Gastroesophageal sphincter (tissue), 4 donors: ENCODE results near the gene MBNL3. TPM values are rescaled to one million over a fixed set of nuclear protein-coding genes. Genes with fewer than 3 reads are reported as not detected.

Experiments
- ATAC-seq: fragments of 150-250 bp; one replicate; pipeline ENCODE4 v1.9.1; 2016; ENCODE audit warnings: mild to moderate bottlenecking, moderate library complexity
- H3K27ac ChIP-seq, 4 donors: fragments of 200-600 bp; sonication (generic) in 3 of 4; 1 replicate in 3 of 4; 2 replicates in 1 of 4; pipeline ENCODE4 v1.5.1; 2016 to 2019
- H3K27me3 ChIP-seq: fragments of 200-600 bp; sonication (generic); one replicate; pipeline ENCODE4 v1.5.1; 2019
- H3K36me3 ChIP-seq, 2 donors: fragments of 200-600 bp; sonication (generic); one replicate each; pipeline ENCODE4 v1.5.1; 2019; ENCODE audit warnings: control low read depth in 1 of 2
- H3K4me1 ChIP-seq, 3 donors: fragments of 200-600 bp; sonication (generic); 1 replicate in 2 of 3; 2 replicates in 1 of 3; pipeline ENCODE4 v1.5.1; 2016 to 2019; ENCODE audit warnings: control low read depth in 2 of 3
- H3K4me3 ChIP-seq, 2 donors: fragments of 200-600 bp; sonication (generic); one replicate each; pipeline ENCODE4 v1.5.1; 2019; ENCODE audit warnings: mild to moderate bottlenecking in 1 of 2, moderate library complexity in 1 of 2
- H3K9me3 ChIP-seq, 3 donors: fragments of 200-600 bp; sonication (generic); one replicate each; pipeline ENCODE4 v1.5.1; 2017 to 2019; ENCODE audit warnings: control low read depth in 2 of 3
- CTCF ChIP-seq, 4 experiments: fragments of 200-600 bp in 2 of 4; fragments of 450-650 bp in 2 of 4; sonication (generic) in 1 of 4; IDR thresholded peaks; one replicate each; pipeline ENCODE4 v1.5.1; 2017 to 2019; ENCODE audit warnings: antibody characterized with exemption in 4 of 4, mild to moderate bottlenecking in 2 of 4, moderate library complexity in 2 of 4
- EP300 ChIP-seq: sonication (generic); formaldehyde crosslinking; IDR thresholded peaks from one replicate; pipeline ENCODE4 v1.6.1; 2017; ENCODE audit warnings: antibody characterized with exemption, mild to moderate bottlenecking
- POLR2A ChIP-seq, 2 donors: fragments of 450-650 bp; IDR thresholded peaks; one replicate each; pipeline ENCODE4 v1.6.1; 2017; ENCODE audit warnings: antibody characterized with exemption in 2 of 2, mild to moderate bottlenecking in 2 of 2, moderate library complexity in 1 of 2
- POLR2AphosphoS5 ChIP-seq: sonication (generic); formaldehyde crosslinking; IDR thresholded peaks from one replicate; pipeline ENCODE4 v1.6.1; 2017; ENCODE audit warnings: antibody characterized with exemption
- whole genome bisulfite sequencing, 2 donors: methylation state at CpG; one replicate each; pipeline ENCODE4 v1.1.5; 2018; ENCODE audit warnings: low coverage in 1 of 2; 5-methylcytosine and 5-hydroxymethylcytosine counted together
- total RNA-seq, 4 donors: library from RNA; depleted of rRNA; stranded (reverse); fragments of >200 nt; gene quantifications; one replicate each; pipeline ENCODE4 v1.1.0, GENCODE V29; 2016

Gene MBNL3
- total RNA-seq, 4 donors from 2014 or later = 3.9 to 13.5 (median 5.5) TPM

GRCh38 chrX:132388371-132388770 lies 100.5 kb downstream of the MBNL3 start:
- H3K36me3 ChIP-seq = no peaks in the 10 kb centered on the region
- no peak overlapping the region for H3K4me3 ChIP-seq
- H3K9me3 ChIP-seq = no peaks in the 10 kb centered on the region
- no peak for ATAC-seq
- WGBS, 2 donors = 64 to 69% methylated on average over 2 of the region's 3 CpGs
- H3K27me3 ChIP-seq = no peaks in the 10 kb centered on the region
- H3K4me1 ChIP-seq = no peaks in the 10 kb centered on the region
- no peak overlapping the region for H3K27ac ChIP-seq
- TF ChIP-seq POLR2AphosphoS5 = no peak
- no peak for TF ChIP-seq CTCF (IDR thresholded peaks at IDR 0.05)
- TF ChIP-seq EP300 = no peak
- no peak for TF ChIP-seq POLR2A (IDR thresholded peaks at IDR 0.05)

GRCh38 chrX:132384301-132384700 lies 104.5 kb downstream of the MBNL3 start:
- WGBS, 2 donors = 54 to 88% methylated on average over 2 of the region's 2 CpGs
- H3K36me3 ChIP-seq = no peaks in the 10 kb centered on the region
- no peak overlapping the region for H3K27ac ChIP-seq
- no peaks in the 10 kb centered on the region for H3K27me3 ChIP-seq
- no peaks in the 10 kb centered on the region for H3K4me1 ChIP-seq
- no peaks in the 10 kb centered on the region for H3K9me3 ChIP-seq
- TF ChIP-seq CTCF (IDR thresholded peaks at IDR 0.05) (no peak), POLR2A (IDR thresholded peaks at IDR 0.05) (no peak), EP300 (no peak), POLR2AphosphoS5 (no peak)
- no peak for ATAC-seq
- no peak overlapping the region for H3K4me3 ChIP-seq

GRCh38 chrX:132382068-132382467 lies 106.8 kb downstream of the MBNL3 start:
- Histone ChIP-seq H3K27ac (no peak overlapping the region), H3K4me1 (no peaks in the 10 kb centered on the region), H3K27me3 (no peaks in the 10 kb centered on the region), H3K4me3 (no peak overlapping the region), H3K36me3 (no peaks in the 10 kb centered on the region), H3K9me3 (no peaks in the 10 kb centered on the region)
- no peak for TF ChIP-seq POLR2AphosphoS5
- TF ChIP-seq POLR2A (IDR thresholded peaks at IDR 0.05) = no peak
- TF ChIP-seq EP300 = no peak
- no peak for TF ChIP-seq CTCF (IDR thresholded peaks at IDR 0.05)
- no peak for ATAC-seq
- WGBS, 2 donors = 83 to 96% methylated on average over 1 to 4 of the region's 7 CpGs

- Histone ChIP-seq H3K27me3 (no peaks in the 10 kb centered on the region), H3K4me3 (no peak overlapping the region), H3K27ac (no peak overlapping the region), H3K36me3 (no peaks in the 10 kb centered on the region), H3K4me1 (no peaks in the 10 kb centered on the region), H3K9me3 (no peaks in the 10 kb centered on the region)
- 66 to 100% methylated on average over 2 of the region's 2 CpGs for WGBS, 2 donors
- ATAC-seq = no peak
- TF ChIP-seq POLR2AphosphoS5 = no peak
- no peak for TF ChIP-seq POLR2A (IDR thresholded peaks at IDR 0.05)
- TF ChIP-seq EP300 = no peak
- TF ChIP-seq CTCF (IDR thresholded peaks at IDR 0.05) = no peak
Observed at GRCh38 chrX:132378281-132378680, 110.6 kb downstream of the MBNL3 start.

- Histone ChIP-seq H3K4me1 (no peaks in the 10 kb centered on the region), H3K9me3 (no peaks in the 10 kb centered on the region), H3K36me3 (no peaks in the 10 kb centered on the region), H3K27ac (no peak overlapping the region), H3K27me3 (no peaks in the 10 kb centered on the region), H3K4me3 (no peak overlapping the region)
- WGBS, 2 donors = 40 to 63% methylated on average over 1 to 2 of the region's 2 CpGs
- ATAC-seq = no peak
- TF ChIP-seq EP300 (no peak), CTCF (IDR thresholded peaks at IDR 0.05) (no peak), POLR2AphosphoS5 (no peak), POLR2A (IDR thresholded peaks at IDR 0.05) (no peak)
Observed at GRCh38 chrX:132375941-132376340, 112.9 kb downstream of the MBNL3 start.
